Lower lobe of right lung (tissue), 2 donors: ENCODE measurements around the gene MAGI2. TPM values are rescaled to one million over a fixed set of nuclear protein-coding genes. Genes with fewer than 3 reads are reported as not detected.

Experiments used
- ATAC-seq, 2 donors: fragments of 200-7000 bp; cut with Tn5 transposase; one replicate each; pipeline ENCODE4 v1.9.1; 2020 to 2022; ENCODE audit warnings: mild to moderate bottlenecking in 2 of 2, moderate library complexity in 2 of 2
- DNase-seq: peaks from one replicate; pipeline ENCODE4 v3.0.0-alpha.2; 2020
- H3K27ac ChIP-seq: fragments of 200-600 bp; one replicate; pipeline ENCODE4 v1.8.0; 2022
- H3K27me3 ChIP-seq: fragments of 200-600 bp; one replicate; pipeline ENCODE4 v1.8.0; 2022; ENCODE audit warnings: low read depth
- H3K36me3 ChIP-seq: fragments of 200-600 bp; one replicate; pipeline ENCODE4 v1.8.0; 2022; ENCODE audit warnings: mild to moderate bottlenecking
- H3K4me1 ChIP-seq: fragments of 200-600 bp; one replicate; pipeline ENCODE4 v1.8.0; 2022
- H3K4me3 ChIP-seq: fragments of 200-600 bp; one replicate; pipeline ENCODE4 v1.8.0; 2022; ENCODE audit warnings: mild to moderate bottlenecking
- H3K9me3 ChIP-seq: fragments of 200-600 bp; one replicate; pipeline ENCODE4 v1.8.0; 2022
- CTCF ChIP-seq: fragments of 200-600 bp; IDR thresholded peaks from one replicate; pipeline ENCODE4 v1.8.0; 2022; ENCODE audit warnings: antibody characterized with exemption, mild to moderate bottlenecking
- intact Hi-C: fragments of 100-400 bp; cut with DNase I; formaldehyde crosslinking; loops from one replicate; pipeline ENCODE4 v1.11.0; 2022
- total RNA-seq: library from RNA; stranded (reverse); fragmentation: NEBNext Ultra II Directional; extraction: Animal tissue kit (Norgen Biotek cat#: 25700); gene quantifications from one replicate; pipeline ENCODE4 v1.2.1, GENCODE V29; 2021
- donor health status: DM: no; HTN: yes; CAD: no; lungs with severe emphysema.

MAGI2 gene
- total RNA-seq, 1 donor from 2014 or later, result 15.3 TPM

- no peaks in the 10 kb centered on the region for H3K27me3 ChIP-seq
- no peaks in the 10 kb centered on the region for H3K9me3 ChIP-seq
- H3K4me1 ChIP-seq, result no peaks in the 10 kb centered on the region
- no peaks in the 10 kb centered on the region for H3K36me3 ChIP-seq
- intact Hi-C loops, result no loop called here
- ATAC-seq (no peak), DNase-seq (no peak)
- TF ChIP-seq CTCF, result no peak
- no peak overlapping the region for H3K4me3 ChIP-seq
- H3K27ac ChIP-seq, result no peak overlapping the region
Measured at GRCh38 chr7:78377532-78377931, 1075.9 kb downstream of the MAGI2 start.

DNA sequence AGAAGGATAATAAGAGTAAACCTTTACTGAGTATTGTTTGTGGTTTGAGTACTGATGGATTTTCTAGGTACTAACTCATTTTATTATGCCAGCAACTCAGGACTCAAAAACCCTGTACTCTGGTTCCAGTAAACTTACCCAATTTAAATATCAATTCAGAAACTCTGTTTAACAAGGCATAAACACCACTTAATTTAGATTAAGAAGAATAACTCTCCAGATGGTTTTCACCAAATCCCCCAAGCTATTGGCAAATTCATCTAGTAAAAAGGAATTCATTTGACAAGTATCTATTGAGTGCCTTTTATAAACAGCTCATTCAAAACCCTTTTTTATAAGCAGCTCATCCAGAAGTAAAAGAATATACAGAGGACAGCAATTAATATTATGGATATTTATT, 1082.5 kb downstream of the MAGI2 start:
- intact Hi-C loops, result no loop called here
- H3K4me1 ChIP-seq, result no peaks in the 10 kb centered on the region
- TF ChIP-seq CTCF, result no peak
- DNase-seq (no peak), ATAC-seq (no peak)
- no peaks in the 10 kb centered on the region for H3K36me3 ChIP-seq
- H3K9me3 ChIP-seq, result no peaks in the 10 kb centered on the region
- H3K27ac ChIP-seq, result no peak overlapping the region
- H3K4me3 ChIP-seq, result no peak overlapping the region
- H3K27me3 ChIP-seq, result no peaks in the 10 kb centered on the region

GRCh38 chr7:78368771-78369170, 1084.7 kb downstream of the MAGI2 start:
- no peaks in the 10 kb centered on the region for H3K4me1 ChIP-seq
- intact Hi-C loops, result no loop called here
- no peak overlapping the region for H3K4me3 ChIP-seq

GRCh38 chr7:78367280-78367773, 1086.1 kb downstream of the MAGI2 start:
- H3K4me3 ChIP-seq, result no peak overlapping the region
- ATAC-seq, result no peak
- no peak for TF ChIP-seq CTCF

More at GRCh38 chr7:78368771-78369170, 1084.7 kb downstream of the MAGI2 start:
- ATAC-seq, result no peak
- no peak overlapping the region for H3K27ac ChIP-seq
- TF ChIP-seq CTCF, result no peak
- H3K9me3 ChIP-seq, result no peaks in the 10 kb centered on the region
- no peak for DNase-seq
- H3K36me3 ChIP-seq, result no peaks in the 10 kb centered on the region
- no peaks in the 10 kb centered on the region for H3K27me3 ChIP-seq

DNA sequence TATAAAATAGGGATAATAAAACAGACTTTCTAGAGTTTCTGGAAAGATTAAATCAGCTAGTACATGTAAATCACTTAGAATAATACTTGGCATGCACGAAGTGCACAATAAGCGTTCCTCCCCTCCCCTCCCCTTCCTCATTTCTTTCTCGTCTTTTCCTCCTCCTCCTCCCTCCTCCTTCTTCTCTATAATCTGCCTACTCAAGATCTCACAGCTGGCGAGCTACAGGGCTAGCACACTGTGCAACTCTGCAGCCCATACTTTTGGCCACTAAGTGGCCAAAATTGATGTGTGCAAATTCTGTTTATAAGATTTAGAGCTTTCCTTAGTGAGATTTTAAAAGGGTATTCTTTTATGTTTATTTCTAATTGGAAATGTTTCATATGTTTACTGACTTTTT, 1089.6 kb downstream of the MAGI2 start:
- TF ChIP-seq CTCF, result no peak
- DNase-seq (no peak), ATAC-seq (no peak)
- no peaks in the 10 kb centered on the region for H3K4me1 ChIP-seq
- H3K36me3 ChIP-seq, result no peaks in the 10 kb centered on the region
- intact Hi-C loops, result no loop called here
- H3K27ac ChIP-seq, result no peak overlapping the region
- H3K4me3 ChIP-seq, result no peak overlapping the region
- H3K27me3 ChIP-seq, result no peaks in the 10 kb centered on the region
- no peaks in the 10 kb centered on the region for H3K9me3 ChIP-seq

More at GRCh38 chr7:78367280-78367773, 1086.1 kb downstream of the MAGI2 start:
- no peak overlapping the region for H3K27ac ChIP-seq
- intact Hi-C loops, result no loop called here
- H3K9me3 ChIP-seq, result no peaks in the 10 kb centered on the region
- no peaks in the 10 kb centered on the region for H3K27me3 ChIP-seq
- H3K36me3 ChIP-seq, result no peaks in the 10 kb centered on the region
- no peaks in the 10 kb centered on the region for H3K4me1 ChIP-seq
- no peak for DNase-seq

DNA sequence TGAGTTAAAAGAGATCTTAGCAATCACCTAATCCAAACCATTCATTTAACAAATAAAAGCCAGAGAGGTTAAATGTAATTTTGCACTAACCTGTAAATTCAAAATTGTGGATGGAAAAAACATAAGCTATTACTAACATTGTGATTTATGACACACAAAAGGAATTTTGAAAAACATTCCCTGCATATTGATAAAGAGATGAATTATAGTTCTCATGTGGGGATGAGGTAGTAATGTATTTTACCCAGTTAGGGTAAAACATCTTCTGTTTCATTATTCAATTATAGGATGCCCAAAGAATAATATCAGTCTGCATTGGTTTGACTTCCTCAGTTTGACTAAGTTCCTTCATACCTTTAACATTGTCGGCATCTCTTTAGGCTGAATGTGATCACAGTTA, 1093.6 kb downstream of the MAGI2 start:
- no peaks in the 10 kb centered on the region for H3K36me3 ChIP-seq
- no peaks in the 10 kb centered on the region for H3K4me1 ChIP-seq
- no peak for DNase-seq
- H3K9me3 ChIP-seq, result no peaks in the 10 kb centered on the region
- no peak for TF ChIP-seq CTCF
- H3K4me3 ChIP-seq, result no peak overlapping the region
- intact Hi-C loops, result no loop called here
- H3K27ac ChIP-seq, result no peak overlapping the region
- no peaks in the 10 kb centered on the region for H3K27me3 ChIP-seq
- no peak for ATAC-seq
